HEK293 (cell line): ENCODE results near the gene DAZAP1.

ENCODE experiments used
- CTCF ChIA-PET: fragments of 350-600 bp; formaldehyde crosslinking; extraction: SDS; loops from one replicate; lab custom pipeline; 2021; ENCODE audit warnings: antibody characterized with exemption; lab: Yijun Ruan, JAX
- POLR2A ChIA-PET: fragments of 300-600 bp; formaldehyde crosslinking; extraction: SDS; loops from one replicate; lab custom pipeline; 2020; ENCODE audit warnings: antibody characterized with exemption, inconsistent platforms; lab: Yijun Ruan, JAX
- H3K27ac ChIP-seq: fragments of 200-500 bp; sonication (Bioruptor generic); 2 replicates; pipeline ENCODE4 v1.5.1; 2014; ENCODE audit warnings: low read depth, low read length, control low read depth, inconsistent platforms; ENCODE audit errors: extremely low read depth
- H3K36me3 ChIP-seq, 2 experiments: fragments of 200-500 bp in 1 of 2; sonication (Bioruptor generic) in 1 of 2; 1 replicate in 1 of 2; 2 replicates in 1 of 2; pipeline ENCODE4 v1.5.1; 2014 to 2017; ENCODE audit warnings: inconsistent platforms in 2 of 2, low read length in 2 of 2; ENCODE audit not compliant: control insufficient read depth in 2 of 2, insufficient read depth in 1 of 2
- H3K4me1 ChIP-seq: fragments of 200-500 bp; sonication (Bioruptor generic); 2 replicates; pipeline ENCODE4 v1.5.1; 2014; ENCODE audit warnings: mild to moderate bottlenecking, low read length, inconsistent platforms; ENCODE audit not compliant: control insufficient read depth, insufficient read depth
- H3K4me3 ChIP-seq: 2 replicates; pipeline ENCODE4 v1.5.1; 2011; ENCODE audit warnings: low read depth, mild to moderate bottlenecking, control low read depth, low read length, moderate library complexity
- H3K9me3 ChIP-seq: fragments of 200-500 bp; sonication (Bioruptor generic); 2 replicates; pipeline ENCODE4 v1.5.1; 2014; ENCODE audit warnings: low read depth, low read length, inconsistent platforms; ENCODE audit not compliant: control insufficient read depth, insufficient read depth
- BCL11B ChIP-seq: fragments of 450-650 bp; formaldehyde crosslinking; IDR thresholded peaks from 2 replicates; pipeline ENCODE4 v1.5.1; 2016; ENCODE audit warnings: low read depth, missing biosample characterization, missing genetic modification characterization
- KLF9 ChIP-seq: fragments of 450-650 bp; formaldehyde crosslinking; IDR thresholded peaks from 2 replicates; pipeline ENCODE4 v1.5.1; 2016; ENCODE audit warnings: missing biosample characterization, missing genetic modification characterization, low read depth
- SALL2 ChIP-seq: fragments of 450-650 bp; formaldehyde crosslinking; IDR thresholded peaks from 2 replicates; pipeline ENCODE4 v1.5.0; 2017; ENCODE audit warnings: missing biosample characterization, mild to moderate bottlenecking, missing genetic modification characterization, borderline replicate concordance
- SCRT1 ChIP-seq: fragments of 450-650 bp; formaldehyde crosslinking; IDR thresholded peaks from 2 replicates; pipeline ENCODE4 v1.5.1; 2016; ENCODE audit warnings: missing biosample characterization, missing genetic modification characterization, borderline replicate concordance
- TSHZ1 ChIP-seq: fragments of 450-650 bp; formaldehyde crosslinking; IDR thresholded peaks from 2 replicates; pipeline ENCODE4 v1.5.1; 2016; ENCODE audit warnings: missing biosample characterization, missing genetic modification characterization, borderline replicate concordance
- ZBTB10 ChIP-seq: fragments of 450-650 bp; formaldehyde crosslinking; IDR thresholded peaks from 2 replicates; pipeline ENCODE4 v1.5.1; 2016; ENCODE audit warnings: missing biosample characterization, missing genetic modification characterization
- ZFP69B ChIP-seq: fragments of 450-650 bp; formaldehyde crosslinking; IDR thresholded peaks from 2 replicates; pipeline ENCODE4 v1.5.1; 2016; ENCODE audit warnings: missing biosample characterization, missing genetic modification characterization
- ZNF132 ChIP-seq: fragments of 450-650 bp; formaldehyde crosslinking; IDR thresholded peaks from 2 replicates; pipeline ENCODE4 v1.5.1; 2017; ENCODE audit warnings: missing biosample characterization, missing genetic modification characterization, borderline replicate concordance
- ZNF157 ChIP-seq: fragments of 450-650 bp; formaldehyde crosslinking; IDR thresholded peaks from 2 replicates; pipeline ENCODE4 v1.5.1; 2016; ENCODE audit warnings: missing biosample characterization, missing genetic modification characterization
- ZNF239 ChIP-seq: fragments of 450-650 bp; formaldehyde crosslinking; IDR thresholded peaks from 2 replicates; pipeline ENCODE4 v1.5.1; 2016; ENCODE audit warnings: missing biosample characterization, missing genetic modification characterization
- ZNF404 ChIP-seq: fragments of 450-650 bp; formaldehyde crosslinking; IDR thresholded peaks from 2 replicates; pipeline ENCODE4 v1.5.1; 2017; ENCODE audit warnings: missing biosample characterization, missing genetic modification characterization
- ZNF560 ChIP-seq: fragments of 450-650 bp; formaldehyde crosslinking; IDR thresholded peaks from 2 replicates; pipeline ENCODE4 v1.5.1; 2017; ENCODE audit warnings: missing biosample characterization, missing genetic modification characterization, borderline replicate concordance
- ZNF561 ChIP-seq: fragments of 450-650 bp; IDR thresholded peaks from 2 replicates; pipeline ENCODE4 v1.5.1; 2018; ENCODE audit warnings: missing biosample characterization, missing genetic modification characterization, borderline replicate concordance
- ZNF626 ChIP-seq: fragments of 450-650 bp; sonication (Bioruptor Pico); formaldehyde crosslinking; IDR thresholded peaks from 2 replicates; pipeline ENCODE4 v1.5.1; 2018; ENCODE audit warnings: missing biosample characterization, missing genetic modification characterization, inconsistent platforms
- ZNF677 ChIP-seq: fragments of 450-650 bp; IDR thresholded peaks from 2 replicates; pipeline ENCODE4 v1.5.0; 2018; ENCODE audit warnings: missing biosample characterization, mild to moderate bottlenecking, missing genetic modification characterization, moderate library complexity
- ZNF704 ChIP-seq: fragments of 450-650 bp; formaldehyde crosslinking; IDR thresholded peaks from 2 replicates; pipeline ENCODE4 v1.5.1; 2016; ENCODE audit warnings: missing biosample characterization, missing genetic modification characterization
- ZNF707 ChIP-seq: fragments of 450-650 bp; formaldehyde crosslinking; IDR thresholded peaks from 2 replicates; pipeline ENCODE4 v1.5.1; 2016; ENCODE audit warnings: missing biosample characterization, missing genetic modification characterization
- ZNF792 ChIP-seq: fragments of 450-650 bp; formaldehyde crosslinking; IDR thresholded peaks from 2 replicates; pipeline ENCODE4 v1.5.1; 2016; ENCODE audit warnings: missing biosample characterization, missing genetic modification characterization

DAZAP1 gene

GRCh38 chr19:1377176-1377964 lies 30.0 kb upstream of the DAZAP1 start (continued):
- TF ChIP-seq ZNF132 = no peak

GRCh38 chr19:1377965-1378785 lies 29.2 kb upstream of the DAZAP1 start:
- POLR2A ChIA-PET = no interaction called here
- TF ChIP-seq TSHZ1 (tag by site-specific recombination) (no peak), ZNF560 (tag by site-specific recombination) (no peak), SALL2 (tag by site-specific recombination) (no peak), ZNF792 (tag by site-specific recombination) (no peak), ZFP69B (tag by site-specific recombination) (no peak), ZBTB10 (tag by site-specific recombination) (no peak), ZNF561 (no peak), ZNF707 (tag by site-specific recombination) (no peak), ZNF626 (tag by site-specific recombination) (no peak), BCL11B (no peak), ZNF157 (tag by site-specific recombination) (no peak)
- no peak overlapping the region for H3K4me3 ChIP-seq
- CTCF ChIA-PET = no interaction called here
- H3K9me3 ChIP-seq = no peaks in the 10 kb centered on the region
- H3K4me1 ChIP-seq = no peaks in the 10 kb centered on the region
- no peak overlapping the region for H3K27ac ChIP-seq
- peaks cover 10 to 28% of the 10 kb centered on the region in 2 experiments for H3K36me3 ChIP-seq

- Histone ChIP-seq H3K4me3 (no peak overlapping the region), H3K36me3 (peaks cover 6 to 17% of the 10 kb centered on the region in 2 experiments; a peak in 2 of 3 replicates), H3K4me1 (no peaks in the 10 kb centered on the region), H3K9me3 (no peaks in the 10 kb centered on the region), H3K27ac (no peak overlapping the region)
- ChIA-PET CTCF (interaction anchor here (1.0 kb wide), 1 partner anchor 135 kb away, joined by 3 read pairs; no protein-coding TSS in a partner anchor), POLR2A (interaction anchor here (1.0 kb wide), 1 partner anchor 110 kb away, joined by 4 read pairs; the partner anchor contains the start of gene CIRBP)
- no peak for TF ChIP-seq SCRT1
- no peak for TF ChIP-seq ZNF677 (tag by site-specific recombination)
- TF ChIP-seq ZNF404 (tag by site-specific recombination) = no peak
- TF ChIP-seq TSHZ1 (tag by site-specific recombination) = no peak
- no peak for TF ChIP-seq ZNF704 (tag by site-specific recombination)
- no peak for TF ChIP-seq KLF9 (tag by site-specific recombination)
- no peak for TF ChIP-seq ZNF239 (tag by site-specific recombination)
Measured at GRCh38 chr19:1379126-1379905, 28.1 kb upstream of the DAZAP1 start.
